ENCODE results near the gene ALS2.

ALS2 gene

GRCh38 chr2:201746551-201746950 lies 34.2 kb downstream of the ALS2 start:
- no peak for DNase-seq (ENCODE audit: low read depth)
- no peak for TF ChIP-seq POLR2A (IDR thresholded peaks at IDR 0.05; ENCODE audit: extremely low read depth, insufficient read length)
- no peak for TF ChIP-seq MYC (IDR thresholded peaks at IDR 0.05; ENCODE audit: low read depth, low read length)
- TF ChIP-seq, protein P1, sequence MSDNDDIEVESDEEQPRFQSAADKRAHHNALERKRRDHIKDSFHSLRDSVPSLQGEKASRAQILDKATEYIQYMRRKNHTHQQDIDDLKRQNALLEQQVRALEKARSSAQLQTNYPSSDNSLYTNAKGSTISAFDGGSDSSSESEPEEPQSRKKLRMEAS (IDR thresholded peaks at IDR 0.05; ENCODE audit: low read depth, low read length): no peak
- TF ChIP-seq CTCF (IDR thresholded peaks at IDR 0.05; ENCODE audit: low read depth, low read length): no peak
- no peak overlapping the region for H3K4me3 ChIP-seq (ENCODE audit: low read depth, low read length)

GRCh38 chr2:201735486-201735885 lies 45.2 kb downstream of the ALS2 start:
- H3K4me3 ChIP-seq (ENCODE audit: low read depth, low read length): no peak overlapping the region
- DNase-seq (ENCODE audit: low read depth): no peak
- TF ChIP-seq MYC (IDR thresholded peaks at IDR 0.05; ENCODE audit: low read depth, low read length): no peak
- TF ChIP-seq, protein P1 (IDR thresholded peaks at IDR 0.05; ENCODE audit: low read depth, low read length): no peak
- no peak for TF ChIP-seq POLR2A (IDR thresholded peaks at IDR 0.05; ENCODE audit: extremely low read depth, insufficient read length)
- TF ChIP-seq CTCF (IDR thresholded peaks at IDR 0.05; ENCODE audit: low read depth, low read length): no peak

DNA sequence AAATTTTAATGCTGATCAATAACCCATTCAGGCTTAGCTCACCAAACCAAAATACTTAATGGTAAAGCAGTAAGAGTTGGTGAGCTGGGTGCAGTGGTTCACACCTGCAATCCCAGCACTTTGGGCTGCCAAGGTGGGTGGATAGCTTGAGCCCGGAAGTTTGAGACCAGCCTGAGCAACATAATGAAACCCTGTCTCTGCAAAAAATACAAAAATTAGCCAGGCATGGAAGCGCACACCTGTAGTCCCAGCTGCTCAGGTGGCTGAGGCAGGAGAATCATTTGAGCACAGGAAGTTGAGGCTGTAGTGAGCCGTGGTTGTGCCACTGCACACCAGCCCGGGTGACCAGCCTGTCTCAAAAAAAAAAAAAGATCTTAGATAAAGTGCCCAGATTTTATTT lies 46.6 kb downstream of the ALS2 start:
- no peak for TF ChIP-seq POLR2A (IDR thresholded peaks at IDR 0.05; ENCODE audit: extremely low read depth, insufficient read length)
- TF ChIP-seq MYC (IDR thresholded peaks at IDR 0.05; ENCODE audit: low read depth, low read length): no peak
- TF ChIP-seq CTCF (IDR thresholded peaks at IDR 0.05; ENCODE audit: low read depth, low read length): no peak
- TF ChIP-seq, protein P1 (IDR thresholded peaks at IDR 0.05; ENCODE audit: low read depth, low read length): no peak
- no peak overlapping the region for H3K4me3 ChIP-seq (ENCODE audit: low read depth, low read length)
- DNase-seq (ENCODE audit: low read depth): no peak

- no peak for TF ChIP-seq CTCF (IDR thresholded peaks at IDR 0.05; ENCODE audit: low read depth, low read length)
- TF ChIP-seq MYC (IDR thresholded peaks at IDR 0.05; ENCODE audit: low read depth, low read length): no peak
- TF ChIP-seq, protein P1 (IDR thresholded peaks at IDR 0.05; ENCODE audit: low read depth, low read length): no peak
- TF ChIP-seq POLR2A (IDR thresholded peaks at IDR 0.05; ENCODE audit: extremely low read depth, insufficient read length): no peak
- H3K4me3 ChIP-seq (ENCODE audit: low read depth, low read length): no peak overlapping the region
- no peak for DNase-seq (ENCODE audit: low read depth)
Measured at GRCh38 chr2:201733544-201733943, 47.2 kb downstream of the ALS2 start.

- no peak for DNase-seq (ENCODE audit: low read depth)
- TF ChIP-seq CTCF (IDR thresholded peaks at IDR 0.05; ENCODE audit: low read depth, low read length): no peak
- TF ChIP-seq, protein P1 (IDR thresholded peaks at IDR 0.05; ENCODE audit: low read depth, low read length): no peak
- TF ChIP-seq POLR2A (IDR thresholded peaks at IDR 0.05; ENCODE audit: extremely low read depth, insufficient read length): no peak
- no peak for TF ChIP-seq MYC (IDR thresholded peaks at IDR 0.05; ENCODE audit: low read depth, low read length)
- no peak overlapping the region for H3K4me3 ChIP-seq (ENCODE audit: low read depth, low read length)
Measured at GRCh38 chr2:201730651-201731285, 50.0 kb downstream of the ALS2 start.

Measured in NB4 (cell line).